Superior temporal gyrus (tissue), 1 donor: ENCODE measurements around the gene OSBPL3.
"Not testable (repeated sequence)": the region's sequence is repeated elsewhere in the genome, so short reads cannot be mapped to it uniquely, and the experiment has no call there.

ENCODE experiments used
- DNase-seq: peaks from one replicate; pipeline ENCODE4 v3.0.0-alpha.2; 2016; ENCODE audit errors: extremely low spot score

The OSBPL3 gene

DNA sequence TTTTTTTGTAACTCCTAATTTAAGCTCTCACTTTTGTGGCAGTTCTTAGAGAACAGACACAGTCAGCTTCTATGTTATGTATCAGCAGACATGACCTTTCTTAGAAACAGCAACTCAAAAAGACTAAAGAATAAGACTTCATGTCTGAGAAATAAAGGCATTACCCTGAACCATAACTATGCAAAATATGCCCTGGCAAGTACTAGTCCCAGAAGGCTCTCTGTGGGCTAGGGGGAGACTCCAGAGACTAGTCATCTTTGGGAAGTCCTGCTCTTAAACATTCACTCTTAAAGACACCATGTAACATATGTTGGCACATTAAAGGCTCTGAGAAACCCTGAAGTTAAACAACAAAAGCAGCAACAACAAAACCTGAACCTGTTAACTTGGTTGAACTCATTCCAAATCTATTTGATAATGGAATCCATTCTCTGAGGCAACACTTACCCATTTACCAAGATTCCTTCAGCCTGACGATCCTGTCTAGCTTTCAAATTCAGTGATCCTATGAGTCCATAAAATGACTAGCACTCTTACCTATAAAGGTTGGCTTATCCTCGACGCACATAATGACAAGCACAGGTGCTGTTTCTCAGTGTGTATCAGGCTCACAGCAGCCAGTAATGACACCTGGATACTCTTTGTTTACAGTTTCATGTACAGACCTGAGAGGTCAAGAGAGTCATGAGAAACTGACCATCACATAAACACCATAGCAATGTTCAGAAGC, 62.3 kb downstream of the OSBPL3 start:
- no peak for DNase-seq

GRCh38 chr7:24916463-24917040, 63.4 kb downstream of the OSBPL3 start:
- no peak for DNase-seq

DNA sequence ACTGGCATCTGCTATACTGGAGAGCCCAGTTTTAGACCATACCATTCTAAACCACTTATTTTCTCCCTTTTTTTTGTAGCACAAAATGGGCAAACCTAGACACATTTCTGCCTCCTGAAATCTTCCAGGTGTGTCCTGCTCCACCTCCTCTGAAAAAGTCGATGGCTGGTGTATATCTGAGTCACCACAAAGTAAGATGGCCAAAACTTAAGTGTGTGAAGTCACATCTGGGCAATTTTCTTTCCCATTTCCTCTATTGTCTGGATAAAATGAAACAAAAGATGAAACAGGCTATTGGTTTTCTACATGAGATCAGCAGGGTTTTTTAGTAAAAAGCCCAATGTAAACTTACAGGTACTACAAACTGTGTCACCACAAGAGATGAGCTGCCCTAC, 65.5 kb downstream of the OSBPL3 start:
- no peak for DNase-seq

GRCh38 chr7:24913801-24914464, 66.0 kb downstream of the OSBPL3 start:
- DNase-seq, result no peak

- DNase-seq, result no peak
Measured at GRCh38 chr7:24912874-24913514, 67.0 kb downstream of the OSBPL3 start.

- no peak for DNase-seq
Measured at GRCh38 chr7:24912424-24912823, 67.6 kb downstream of the OSBPL3 start.

DNA sequence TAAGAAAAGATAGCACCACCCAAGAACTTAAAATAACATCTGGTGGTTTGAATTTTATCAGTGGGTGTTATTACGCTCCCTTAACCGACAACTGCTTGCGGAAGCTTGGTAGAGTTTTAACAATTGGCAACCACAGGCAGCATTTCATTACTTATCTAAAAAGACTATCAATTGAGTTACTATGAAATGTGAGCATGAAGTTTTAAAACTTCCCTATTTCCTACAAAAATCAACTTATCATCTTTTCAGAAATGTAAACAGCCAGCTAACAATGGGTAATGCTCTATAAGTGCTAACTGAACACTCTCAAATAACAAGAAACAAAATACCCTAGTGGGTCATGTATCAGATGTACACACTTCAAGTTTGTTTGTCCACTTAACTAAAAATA, 68.8 kb downstream of the OSBPL3 start:
- DNase-seq, result no peak

DNA sequence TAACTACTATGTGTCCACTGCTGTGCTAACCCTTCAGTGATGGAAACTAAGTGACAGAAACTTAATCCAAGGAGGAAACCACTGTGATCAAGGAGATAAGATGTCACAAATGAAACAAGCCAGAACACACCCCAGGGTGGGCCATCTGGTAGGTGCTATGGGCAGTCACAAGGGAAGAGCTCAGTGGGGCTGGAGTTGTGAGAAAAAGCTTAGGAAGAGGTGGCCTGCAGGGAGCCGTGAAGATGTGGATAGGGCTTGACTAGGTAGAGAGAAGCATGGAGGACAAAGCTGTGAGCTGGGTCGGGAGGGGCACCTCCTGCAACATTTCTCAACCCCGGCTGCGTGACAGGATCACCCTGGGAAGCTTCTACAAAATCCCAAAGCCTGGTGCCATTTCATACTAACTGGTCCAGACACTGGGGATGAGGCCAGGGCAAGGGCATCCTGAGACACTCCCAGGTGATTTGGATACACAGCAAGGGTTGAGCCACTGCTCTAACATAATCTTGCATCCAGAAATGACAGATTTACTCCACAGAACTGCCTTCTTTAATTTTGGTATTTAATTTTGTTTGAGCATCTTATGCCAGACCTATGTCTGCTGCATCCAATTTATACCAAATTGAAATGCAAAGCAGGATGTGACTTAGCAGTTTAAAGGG, 69.3 kb downstream of the OSBPL3 start:
- no peak for DNase-seq

DNA sequence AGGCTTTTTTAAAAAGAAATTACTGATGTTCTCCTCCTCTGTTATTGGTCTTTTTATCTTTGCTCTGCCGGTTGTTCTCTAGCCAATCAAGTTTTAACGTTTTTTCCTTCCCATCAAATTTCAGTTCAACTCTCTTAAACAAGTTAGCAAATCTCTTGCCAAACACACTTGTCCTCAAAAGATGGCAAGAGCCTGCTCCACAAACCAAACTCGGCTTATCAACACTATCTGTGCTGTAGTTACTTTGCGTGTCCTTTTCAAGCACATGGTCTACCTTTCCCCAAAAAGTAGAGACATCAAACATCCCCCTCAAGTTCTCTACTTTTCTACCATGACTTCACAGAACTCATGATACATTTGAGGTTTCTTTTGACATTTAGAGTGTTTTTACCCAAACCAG, 71.3 kb downstream of the OSBPL3 start:
- no peak for DNase-seq

DNA sequence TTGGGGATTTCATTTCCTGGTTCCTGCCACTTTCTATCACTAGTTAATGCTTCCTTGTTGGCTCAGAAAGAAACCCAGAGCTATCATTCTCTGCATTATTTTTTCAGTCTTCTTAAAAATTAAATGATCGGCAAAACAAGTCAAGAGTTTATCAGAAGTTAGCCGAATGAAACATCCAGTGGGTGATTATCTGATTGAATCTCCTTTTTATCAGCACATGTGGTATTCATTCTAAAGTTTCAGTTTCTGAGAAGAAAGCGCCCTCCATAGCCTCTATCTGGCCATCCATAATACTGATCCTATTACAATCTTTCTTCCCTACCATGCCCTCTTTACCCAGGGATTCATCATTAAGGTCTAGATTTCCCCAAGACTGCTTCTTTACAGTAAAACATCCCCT, 71.8 kb downstream of the OSBPL3 start:
- DNase-seq, result no peak

- no peak for DNase-seq
Measured at GRCh38 chr7:24907311-24907886, 72.6 kb downstream of the OSBPL3 start.

GRCh38 chr7:24905996-24906770, 73.8 kb downstream of the OSBPL3 start:
- no peak for DNase-seq

DNA sequence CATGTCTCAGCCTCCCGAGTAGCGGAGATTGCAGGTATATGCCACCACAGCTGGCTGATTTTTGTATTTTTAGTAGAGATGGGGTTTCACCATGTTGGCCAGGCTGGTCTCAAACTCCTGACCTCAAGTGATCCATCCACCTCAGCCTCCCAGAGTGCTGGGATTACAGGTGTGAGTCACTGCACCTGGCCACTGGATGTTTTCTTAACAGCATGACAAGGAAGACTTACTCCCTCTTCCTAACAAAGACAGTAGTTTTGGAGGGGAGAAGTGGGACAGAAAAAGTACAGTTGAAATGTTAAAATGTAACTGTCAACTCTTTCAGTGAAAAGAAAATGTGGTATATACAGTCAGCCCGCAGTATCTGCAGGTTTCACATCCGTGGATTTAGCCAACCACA, 76.0 kb downstream of the OSBPL3 start:
- not testable (repeated sequence) for DNase-seq

GRCh38 chr7:24903559-24903958, 76.4 kb downstream of the OSBPL3 start:
- DNase-seq, result no peak

DNA sequence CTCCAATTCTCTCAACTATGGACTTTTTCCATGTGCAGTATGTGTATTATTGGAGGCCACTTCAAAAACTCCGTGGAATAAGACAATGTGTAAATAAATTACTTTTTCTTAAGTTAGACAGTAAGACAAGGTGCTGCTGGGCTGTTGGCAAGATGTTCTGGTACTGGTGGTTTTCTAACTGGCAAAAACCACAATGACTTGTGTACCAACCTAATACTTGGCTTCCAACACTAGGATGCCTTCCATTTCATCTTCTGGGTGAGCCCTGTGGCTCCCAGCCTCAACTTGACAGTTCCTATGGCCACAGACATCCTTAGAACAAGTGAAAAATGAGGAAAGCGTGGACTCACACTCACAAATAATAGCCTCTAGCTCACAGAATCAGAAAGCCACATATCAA, 77.0 kb downstream of the OSBPL3 start:
- no peak for DNase-seq

DNA sequence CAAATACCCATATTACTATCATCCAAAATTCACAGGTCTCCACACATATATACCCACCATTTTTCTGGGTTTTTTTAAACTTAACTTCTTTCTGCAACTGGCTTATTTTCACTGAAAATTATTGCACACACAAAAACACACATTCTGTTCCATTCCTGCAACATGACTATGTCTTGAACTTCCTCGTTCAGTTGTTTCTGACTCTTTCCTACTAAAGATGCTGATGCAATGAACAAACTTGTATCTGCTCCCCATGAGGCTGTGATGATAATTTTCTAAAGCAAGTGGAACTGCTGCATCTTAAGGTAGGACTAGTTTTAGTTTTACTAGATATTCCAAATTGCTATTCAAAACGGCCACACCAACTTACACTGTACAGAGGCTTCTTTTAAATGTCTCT, 77.7 kb downstream of the OSBPL3 start:
- DNase-seq, result no peak

DNA sequence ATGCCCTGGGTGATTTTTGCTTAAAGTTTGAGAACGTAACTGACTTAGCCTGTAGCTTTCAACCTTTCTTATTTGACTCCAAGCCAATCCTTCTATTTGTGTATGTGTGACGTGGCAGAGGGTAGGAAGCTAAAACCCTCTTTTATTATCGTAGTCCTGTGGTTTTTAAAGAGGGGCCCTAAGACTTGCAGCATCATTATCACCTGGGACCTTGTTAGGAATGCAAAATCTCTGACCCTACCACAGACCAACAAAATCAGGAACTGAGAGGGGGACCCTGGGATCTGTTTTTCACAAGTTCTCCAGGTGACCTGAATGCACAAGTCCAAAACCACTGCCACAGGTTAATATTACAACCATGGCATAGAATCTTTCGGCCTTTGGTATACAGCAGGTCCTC, 80.1 kb downstream of the OSBPL3 start:
- DNase-seq, result no peak

GRCh38 chr7:24899161-24899560, 80.8 kb downstream of the OSBPL3 start:
- no peak for DNase-seq

- DNase-seq, result no peak
Measured at GRCh38 chr7:24898691-24899090, 81.3 kb downstream of the OSBPL3 start.

- DNase-seq, result no peak
Measured at GRCh38 chr7:24896031-24896501, 83.9 kb downstream of the OSBPL3 start.
